ENCODE data around the gene MAN2B2.
A peak's percentile ranks its signal among the peaks of the same experiment; 100 is the strongest.
"Not testable (repeated sequence)": the region's sequence is repeated elsewhere in the genome, so short reads cannot be mapped to it uniquely, and the experiment has no call there.

Gene MAN2B2

GRCh38 chr4:6665320-6665654 is 90.3 kb downstream of the MAN2B2 start:
- Mint-ChIP-seq H3K4me1 (no peaks in the 10 kb centered on the region), H3K36me3 (ENCODE audit: low read depth) (peaks cover 14% of the 10 kb centered on the region), H3K27ac (no peak overlapping the region), H3K9me3 (peaks cover 2% of the 10 kb centered on the region), H3K27me3 (ENCODE audit: low read depth) (peaks cover 3% of the 10 kb centered on the region), H3K4me3 (no peak overlapping the region)
- TF ChIP-seq CTCF (IDR thresholded peaks at IDR 0.05; ENCODE audit: unreplicated experiment in 3 of 3), result no peak

GRCh38 chr4:6668391-6668790 is 93.4 kb downstream of the MAN2B2 start:
- peaks cover 3% of the 10 kb centered on the region for H3K27me3 Mint-ChIP-seq (ENCODE audit: low read depth)
- no peak for TF ChIP-seq CTCF (IDR thresholded peaks at IDR 0.05; ENCODE audit: unreplicated experiment in 3 of 3)
- peaks cover 19% of the 10 kb centered on the region for H3K36me3 Mint-ChIP-seq (ENCODE audit: low read depth)
- peaks cover 2% of the 10 kb centered on the region for H3K4me1 Mint-ChIP-seq
- peaks cover 5% of the 10 kb centered on the region for H3K9me3 Mint-ChIP-seq
- H3K4me3 Mint-ChIP-seq, result no peak overlapping the region
- no peak overlapping the region for H3K27ac Mint-ChIP-seq

- Mint-ChIP-seq H3K4me1 (peaks cover 30% of the 10 kb centered on the region), H3K27ac (no peak overlapping the region), H3K9me3 (peaks cover 5% of the 10 kb centered on the region), H3K27me3 (ENCODE audit: low read depth) (peaks cover 3% of the 10 kb centered on the region), H3K36me3 (ENCODE audit: low read depth) (peaks cover 34% of the 10 kb centered on the region), H3K4me3 (peak overlapping the region in 2 of 3 experiments; percentile 64 to 75)
- TF ChIP-seq CTCF (IDR thresholded peaks at IDR 0.05; ENCODE audit: unreplicated experiment in 3 of 3), result no peak
These were observed 96.7 kb downstream of the MAN2B2 start for GRCh38 chr4:6671648-6672047.

GRCh38 chr4:6672131-6672530 is 97.1 kb downstream of the MAN2B2 start:
- Mint-ChIP-seq H3K4me1 (peaks cover 35% of the 10 kb centered on the region), H3K9me3 (peaks cover 5% of the 10 kb centered on the region), H3K27me3 (ENCODE audit: low read depth) (peaks cover 3% of the 10 kb centered on the region), H3K27ac (no peak overlapping the region), H3K36me3 (ENCODE audit: low read depth) (peaks cover 38% of the 10 kb centered on the region), H3K4me3 (no peak overlapping the region)
- no peak for TF ChIP-seq CTCF (IDR thresholded peaks at IDR 0.05; ENCODE audit: unreplicated experiment in 3 of 3)

- H3K4me1 Mint-ChIP-seq, result peaks cover 39% of the 10 kb centered on the region
- H3K27ac Mint-ChIP-seq, result peak overlapping the region; percentile 96 to 98 (median 97)
- peak overlapping the region in 1 of 3 experiments; percentile 93 for H3K4me3 Mint-ChIP-seq
- H3K9me3 Mint-ChIP-seq; H3K27me3 Mint-ChIP-seq (ENCODE audit: low read depth): not testable (repeated sequence)
- H3K36me3 Mint-ChIP-seq (ENCODE audit: low read depth), result peaks cover 43% of the 10 kb centered on the region
These were observed 97.7 kb downstream of the MAN2B2 start for GRCh38 chr4:6672541-6673190.

All from nephron (organoid).